ENCODE results near the gene UBE2N.

Gene UBE2N

DNA sequence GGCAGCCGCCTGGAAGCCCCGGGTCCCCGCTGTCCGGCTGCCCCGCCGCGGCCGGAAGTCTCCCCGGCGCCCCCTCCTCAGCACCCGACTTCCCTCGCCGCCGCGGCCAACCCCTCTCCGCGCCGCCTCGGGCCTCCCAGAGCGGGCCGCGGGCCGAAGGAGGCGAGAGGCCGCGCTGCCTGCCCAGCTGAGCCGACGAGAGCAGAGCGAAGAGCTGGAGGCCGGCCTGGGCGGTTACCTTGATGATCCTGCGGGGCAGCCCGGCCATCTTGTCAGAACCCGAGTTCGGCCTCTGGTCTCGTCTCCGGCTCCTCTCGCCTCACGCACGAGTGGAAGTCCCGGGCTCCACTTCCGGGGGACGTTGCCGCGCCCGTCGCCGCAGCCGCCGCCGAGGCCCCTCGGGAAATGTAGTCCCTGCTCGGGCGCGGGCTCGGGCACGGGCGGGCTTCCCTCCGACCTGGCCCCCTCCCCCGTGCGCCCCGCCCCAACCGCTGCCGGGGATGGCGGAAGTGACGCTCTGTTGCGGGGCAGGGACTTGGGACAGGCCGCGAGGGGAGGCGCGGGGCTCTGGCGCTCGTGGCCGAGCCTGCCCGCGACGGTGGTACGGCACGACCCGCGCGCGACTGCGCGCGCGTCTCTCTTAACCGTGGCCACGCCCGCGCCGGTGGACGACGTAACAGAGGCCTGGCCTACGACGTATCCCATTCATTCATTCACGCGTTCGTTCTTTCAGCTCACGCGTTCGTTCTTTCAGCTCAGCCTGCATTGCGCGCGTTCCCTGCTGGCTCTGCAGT lies at the start of gene UBE2N:
UBE2N (minus strand) TSS at position 331 of the 794 bp plus-strand sequence; CDS start at position 268, 63 bp downstream.
- peak; percentile 81 to 96 (median 90) for DNase-seq (ENCODE audit: low read depth in 3 of 3, low spot score in 1 of 3)

GRCh38 chr12:93484315-93484981 lies 42.7 kb upstream of the UBE2N start:
- no peak for DNase-seq (ENCODE audit: low read depth in 3 of 3, low spot score in 1 of 3)

GRCh38 chr12:93483151-93483807 lies 41.5 kb upstream of the UBE2N start:
- no peak for DNase-seq (ENCODE audit: low read depth in 3 of 3, low spot score in 1 of 3)

- DNase-seq (ENCODE audit: low read depth in 3 of 3, low spot score in 1 of 3): no peak
These were observed 41.0 kb upstream of the UBE2N start for GRCh38 chr12:93482721-93483120.

- DNase-seq (ENCODE audit: low read depth in 3 of 3, low spot score in 1 of 3): no peak
These were observed 34.8 kb upstream of the UBE2N start for GRCh38 chr12:93476555-93476954.

DNA sequence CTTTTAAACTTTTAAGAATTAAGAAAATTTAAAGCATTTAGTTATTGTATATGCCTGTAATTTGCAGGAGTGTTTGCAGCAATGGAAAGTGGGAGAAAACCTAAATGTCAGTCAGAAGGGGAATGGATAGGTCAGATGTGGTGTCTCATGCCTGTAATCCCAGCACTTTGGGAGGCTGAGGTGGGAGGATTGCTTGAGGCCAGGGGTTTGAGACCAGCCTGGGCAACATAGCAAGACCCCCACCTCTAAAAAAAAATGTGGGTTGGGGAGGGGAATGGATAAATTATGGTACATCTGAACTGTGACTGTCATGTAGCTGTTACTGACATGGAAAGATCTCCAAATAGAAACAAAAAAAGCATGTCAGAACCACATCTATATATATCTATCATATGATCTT lies 27.6 kb upstream of the UBE2N start:
- no peak for DNase-seq (ENCODE audit: low read depth in 3 of 3, low spot score in 1 of 3)

DNA sequence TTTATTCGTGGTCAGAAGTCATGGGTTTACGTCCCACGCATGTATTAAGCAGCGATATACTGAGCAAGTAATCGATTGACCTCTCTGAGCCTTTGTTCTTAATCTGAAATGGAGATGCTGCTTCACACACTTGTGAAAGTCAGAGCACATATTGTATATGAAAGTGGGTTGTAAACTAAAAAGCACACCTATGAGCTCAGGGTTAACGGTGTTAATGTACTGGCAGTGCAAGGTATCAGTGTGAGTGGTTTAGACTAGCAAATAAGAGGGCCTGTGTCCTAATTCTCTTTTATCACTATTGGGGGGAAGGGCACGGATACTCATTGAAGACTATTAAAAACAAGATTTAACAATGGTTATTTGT lies 26.2 kb upstream of the UBE2N start:
- DNase-seq (ENCODE audit: low read depth in 3 of 3, low spot score in 1 of 3): no peak

- DNase-seq (ENCODE audit: low read depth in 3 of 3, low spot score in 1 of 3): peak; percentile 70 to 94 (median 81)
These were observed 25.7 kb upstream of the UBE2N start, which contains the start of gene MRPL42 for GRCh38 chr12:93467351-93468007. TSS of gene MRPL42 (plus strand) at chr12:93467514. CDS start at chr12:93469286, 1,772 bp downstream.

DNA sequence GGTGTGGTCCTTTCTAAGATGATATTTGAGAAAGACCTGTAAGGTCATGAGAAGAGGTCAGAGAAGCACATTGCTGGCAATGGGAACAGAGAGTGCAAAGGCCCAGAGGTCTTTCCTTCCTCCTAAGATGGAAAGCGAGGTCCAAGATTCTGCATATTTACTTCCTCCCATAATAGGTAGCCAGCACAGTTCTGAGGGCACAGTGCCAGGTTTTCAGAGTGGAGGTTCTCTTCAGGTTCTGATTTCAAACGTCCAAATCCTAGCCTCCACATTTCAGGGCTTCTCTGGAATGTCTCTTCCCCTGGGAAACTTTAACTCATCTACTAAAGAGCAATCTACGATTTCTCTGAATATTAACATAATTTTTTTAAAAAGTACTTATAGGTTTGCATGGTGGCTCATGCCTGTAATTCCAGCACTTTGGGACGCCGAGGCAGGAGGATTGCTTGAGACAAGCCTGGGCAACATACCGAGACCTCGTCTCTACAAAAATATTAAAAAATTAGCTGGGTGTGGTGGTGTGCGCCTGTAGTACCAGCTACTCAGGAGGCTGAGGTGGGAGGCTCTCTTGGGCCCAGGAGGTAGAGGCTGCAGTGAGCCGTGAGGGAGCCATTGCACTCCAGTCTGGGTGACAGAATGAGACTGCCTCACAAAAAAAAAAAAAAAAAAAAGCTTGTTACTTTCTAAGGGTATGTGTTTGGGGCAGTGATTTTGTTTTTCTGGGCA lies 25.0 kb upstream of the UBE2N start:
- no peak for DNase-seq (ENCODE audit: low read depth in 3 of 3, low spot score in 1 of 3)

DNA sequence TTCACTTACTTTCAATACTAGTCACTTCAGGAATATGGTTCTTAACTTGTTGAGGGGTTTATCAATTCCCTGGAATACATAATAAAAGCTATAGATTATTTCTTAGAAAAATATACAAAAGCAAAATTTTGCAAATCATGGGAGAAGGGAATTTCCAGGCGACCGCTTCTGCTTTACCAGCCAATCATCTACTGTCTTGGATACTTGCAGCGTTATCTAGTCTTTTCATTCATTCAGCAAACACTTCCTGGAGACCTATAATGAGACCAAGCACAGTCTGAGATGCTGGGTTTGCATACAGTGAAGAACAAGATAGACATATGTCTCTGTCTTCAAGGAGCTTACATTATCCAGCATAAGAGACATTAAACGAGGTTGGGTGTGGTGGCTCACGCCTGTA lies 24.1 kb upstream of the UBE2N start:
- DNase-seq (ENCODE audit: low read depth in 3 of 3, low spot score in 1 of 3): no peak

DNA sequence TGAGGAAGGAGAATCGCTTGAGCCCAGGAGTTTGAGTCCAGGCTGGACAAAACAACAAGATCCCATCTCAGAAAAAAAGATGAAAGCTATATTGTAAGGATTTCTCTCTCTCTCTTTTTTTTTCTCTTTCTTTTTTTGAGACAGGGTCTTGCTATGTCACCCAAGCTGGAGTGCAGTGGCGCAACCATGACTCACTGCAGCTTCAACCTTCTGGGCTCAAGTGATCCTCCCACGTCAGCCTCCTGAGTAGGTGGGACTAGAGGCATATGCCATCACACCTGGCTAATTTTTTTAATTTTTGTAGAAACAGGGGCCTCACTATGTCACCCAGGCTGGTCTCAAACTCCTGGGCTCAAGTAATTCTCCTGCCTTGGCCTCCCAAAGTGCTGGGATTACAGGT lies 19.8 kb upstream of the UBE2N start:
- no peak for DNase-seq (ENCODE audit: low read depth in 3 of 3, low spot score in 1 of 3)

DNA sequence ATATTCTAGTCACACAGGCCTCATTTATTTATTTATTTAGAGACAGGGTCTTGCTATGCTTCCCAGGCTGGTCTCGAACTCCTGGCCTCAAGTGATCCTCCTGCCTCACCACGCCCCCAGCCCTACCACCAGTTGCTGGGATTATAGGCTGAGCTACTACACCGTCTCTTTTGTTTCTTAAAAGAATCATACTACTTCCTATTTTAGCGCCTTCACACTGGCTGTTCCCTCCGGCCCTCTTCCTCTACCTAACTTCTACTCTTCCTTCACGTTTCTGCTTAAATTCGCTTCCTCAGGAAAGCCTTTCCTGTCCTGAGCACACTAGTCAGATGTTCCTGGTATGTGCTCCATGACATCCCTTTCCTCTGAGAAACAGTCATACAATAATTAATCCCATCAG lies 19.2 kb upstream of the UBE2N start:
- DNase-seq (ENCODE audit: low read depth in 3 of 3, low spot score in 1 of 3): no peak

DNA sequence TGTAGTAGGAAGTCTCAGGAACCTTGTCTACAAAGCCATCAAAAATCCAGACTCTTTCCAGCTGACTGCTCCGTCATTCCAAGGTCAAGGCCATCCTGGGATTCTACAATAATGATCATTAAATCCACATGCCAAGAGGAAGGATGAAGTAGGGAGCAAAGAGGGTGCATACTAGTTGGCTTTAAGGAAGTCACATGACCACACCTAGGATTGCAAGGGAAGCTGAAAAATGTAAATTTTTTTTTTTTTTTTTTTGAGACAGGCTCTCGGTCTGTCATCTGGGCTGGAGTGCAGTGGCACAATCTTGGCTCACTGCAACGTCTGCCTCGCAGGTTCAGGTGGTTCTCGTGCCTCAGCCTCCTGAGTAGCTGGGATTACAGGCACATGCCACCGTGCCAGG lies 18.3 kb upstream of the UBE2N start:
- no peak for DNase-seq (ENCODE audit: low read depth in 3 of 3, low spot score in 1 of 3)

DNA sequence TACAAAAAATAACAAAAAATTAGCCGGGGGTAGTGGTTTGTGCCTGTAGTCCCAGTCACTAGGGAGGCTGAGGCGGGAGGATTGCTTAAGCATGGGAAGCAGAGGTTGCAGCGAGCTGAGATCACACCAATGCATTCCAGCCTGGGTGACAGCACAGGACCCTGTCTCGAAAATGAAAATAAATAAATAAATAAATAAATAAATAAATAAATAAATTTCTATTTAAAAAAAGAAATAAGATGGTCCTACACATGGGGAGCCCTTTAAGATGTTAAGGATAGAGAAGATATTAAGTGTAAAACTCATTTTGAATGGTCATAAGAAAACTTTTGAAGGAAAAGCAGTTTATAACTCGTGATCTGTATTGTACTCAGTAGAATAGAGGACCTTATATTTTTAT lies 17.4 kb upstream of the UBE2N start:
- no peak for DNase-seq (ENCODE audit: low read depth in 3 of 3, low spot score in 1 of 3)

DNA sequence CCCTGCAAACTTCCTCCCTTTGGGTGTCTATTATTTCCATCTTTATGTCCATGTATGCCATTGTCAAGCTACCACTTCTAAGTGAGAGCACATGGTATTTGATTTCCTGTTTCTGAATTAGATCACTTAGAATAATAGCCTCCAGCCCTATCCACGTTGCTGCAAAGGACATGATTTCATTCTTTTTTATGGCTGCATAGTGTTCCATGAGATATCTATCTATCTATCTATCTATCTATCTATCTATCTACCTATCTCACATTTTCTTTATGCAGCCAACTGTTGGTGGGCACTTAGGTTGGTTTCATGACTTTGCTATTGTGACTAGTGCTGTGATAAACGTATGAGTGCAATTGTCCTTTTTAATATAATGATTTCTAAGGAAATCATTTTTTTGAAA lies 14.3 kb upstream of the UBE2N start:
- no peak for DNase-seq (ENCODE audit: low read depth in 3 of 3, low spot score in 1 of 3)

GRCh38 chr12:93453633-93454032 lies 11.9 kb upstream of the UBE2N start:
- no peak for DNase-seq (ENCODE audit: low read depth in 3 of 3, low spot score in 1 of 3)

DNA sequence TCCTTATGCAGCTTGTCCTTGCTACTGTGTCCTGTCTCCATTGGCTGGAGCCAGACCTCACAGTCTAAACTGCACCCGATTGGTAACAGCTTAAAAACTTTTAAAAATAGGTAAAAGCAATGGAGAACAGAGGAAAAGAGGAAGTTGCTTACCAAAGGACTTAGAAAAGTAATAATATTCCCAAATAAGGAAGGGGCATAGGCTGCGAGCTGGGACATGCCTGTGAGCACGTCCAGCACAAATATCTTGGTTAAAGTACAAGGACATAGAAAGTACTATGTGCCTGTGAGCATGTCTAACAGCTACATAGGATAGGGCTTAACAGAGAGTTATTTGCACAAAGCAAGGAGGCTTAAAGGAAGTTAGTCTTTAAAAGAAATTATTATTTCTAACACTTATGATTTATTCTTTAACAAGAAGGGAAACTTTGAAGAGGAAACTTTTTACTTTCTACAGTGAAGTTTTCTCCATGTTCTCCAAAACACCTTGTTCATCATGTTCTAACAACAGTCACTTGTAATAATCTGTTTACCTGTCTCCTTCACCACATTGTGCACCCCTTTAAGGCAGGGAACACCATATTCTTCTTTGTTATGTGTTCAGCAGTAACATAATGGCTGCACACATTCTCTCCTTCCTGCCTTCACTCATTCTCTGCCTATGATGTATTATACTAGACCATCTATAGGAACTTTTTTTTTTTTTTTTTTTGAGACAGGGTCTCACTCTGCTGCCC lies 9.8 kb upstream of the UBE2N start:
- DNase-seq (ENCODE audit: low read depth in 3 of 3, low spot score in 1 of 3): no peak

DNA sequence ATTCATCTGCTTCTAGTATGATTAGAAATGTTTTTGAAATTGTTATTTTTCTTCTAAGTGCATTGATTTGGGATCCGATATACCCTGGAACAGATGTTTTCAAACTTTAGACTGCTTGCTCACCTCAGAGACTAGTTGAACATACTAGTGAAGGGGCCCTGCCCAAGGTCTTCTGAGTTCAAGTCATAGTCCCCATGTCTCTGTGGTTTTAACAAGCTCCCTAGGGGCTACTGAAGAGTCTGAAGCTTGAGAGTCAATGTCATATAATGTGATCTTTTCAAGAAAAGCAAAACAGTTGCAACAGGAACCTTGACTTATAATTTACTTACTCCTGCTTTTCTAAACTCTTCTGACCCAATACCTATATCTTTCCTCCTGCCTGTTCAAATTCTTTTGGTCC lies 7.5 kb upstream of the UBE2N start:
- DNase-seq (ENCODE audit: low read depth in 3 of 3, low spot score in 1 of 3): no peak

DNA sequence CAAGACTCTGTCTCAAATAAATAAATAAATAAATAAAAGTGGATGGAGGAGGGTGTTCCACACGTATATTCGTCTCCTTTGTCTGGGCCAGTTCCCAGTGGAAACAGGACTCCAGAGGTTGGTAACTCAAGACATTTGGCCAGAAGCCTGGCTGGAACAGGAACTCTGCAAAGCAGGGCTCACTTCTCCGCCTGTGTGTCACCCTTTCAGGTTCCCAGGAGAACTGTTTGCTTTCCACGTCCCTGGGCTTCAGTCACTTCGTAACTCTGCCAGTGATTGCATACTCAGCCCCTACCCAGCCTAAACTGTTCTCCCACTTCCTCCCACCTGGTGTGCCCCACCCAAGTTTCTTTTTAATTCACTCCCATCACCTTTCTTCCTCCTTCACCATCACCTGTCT lies 7.0 kb upstream of the UBE2N start:
- no peak for DNase-seq (ENCODE audit: low read depth in 3 of 3, low spot score in 1 of 3)

DNA sequence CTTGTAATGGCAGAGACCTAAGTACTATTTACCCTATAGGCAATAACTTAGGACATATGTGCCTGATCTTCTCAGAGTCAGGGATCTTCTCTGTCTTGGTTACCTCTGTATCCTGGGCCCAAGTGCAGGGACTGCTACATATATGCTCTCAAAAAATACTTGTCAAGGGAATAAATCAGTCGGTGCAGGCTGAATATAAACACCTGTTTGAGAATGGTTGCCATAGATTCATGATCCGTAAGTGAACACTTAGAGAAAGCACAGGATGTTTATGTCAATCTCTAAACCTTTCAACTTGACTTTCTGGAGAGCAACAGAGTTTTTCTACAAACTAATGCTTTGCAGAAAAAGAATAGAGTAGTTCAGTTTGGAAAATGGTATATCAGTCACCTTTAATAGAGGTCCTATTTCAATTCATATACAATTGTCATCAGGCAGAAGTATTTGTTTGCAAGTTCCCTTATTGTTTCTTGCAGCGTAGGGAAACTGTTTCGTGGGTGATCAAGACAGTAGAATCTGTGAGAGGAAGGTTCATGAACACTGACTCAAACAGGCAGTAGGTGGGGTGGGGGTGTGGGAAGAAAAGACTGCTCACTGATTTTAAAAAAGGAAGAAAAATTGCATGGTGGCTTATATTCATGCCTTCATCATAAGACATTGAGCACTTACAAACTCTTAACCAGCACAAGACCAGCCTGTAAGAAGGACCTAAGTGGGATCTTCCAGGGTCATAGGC lies 6.0 kb upstream of the UBE2N start:
- no peak for DNase-seq (ENCODE audit: low read depth in 3 of 3, low spot score in 1 of 3)
